Liver (tissue), 3 donors: Measurements from ENCODE around the gene ADPRS.

Source experiments
- FOXA1 ChIP-seq: IDR thresholded peaks from 2 replicates; pipeline ENCODE4 v1.6.1; 2016; ENCODE audit warnings: antibody characterized with exemption
- HNF4G ChIP-seq: IDR thresholded peaks from 2 replicates; pipeline ENCODE4 v1.6.1; 2016; ENCODE audit warnings: antibody characterized with exemption
- JUND ChIP-seq, 2 donors: IDR thresholded peaks; 2 replicates each; pipeline ENCODE4 v1.6.1; 2016; ENCODE audit warnings: antibody characterized with exemption in 2 of 2
- MAX ChIP-seq: IDR thresholded peaks from 2 replicates; pipeline ENCODE4 v1.6.1; 2016; ENCODE audit warnings: antibody characterized with exemption
- RAD21 ChIP-seq, 2 donors: IDR thresholded peaks; 2 replicates each; pipeline ENCODE4 v1.6.1; 2016; ENCODE audit warnings: antibody characterized with exemption in 2 of 2, mild to moderate bottlenecking in 2 of 2
- REST ChIP-seq: IDR thresholded peaks from 2 replicates; pipeline ENCODE4 v1.6.1; 2016; ENCODE audit warnings: antibody characterized with exemption, mild to moderate bottlenecking
- RXRA ChIP-seq, 2 donors: IDR thresholded peaks; 2 replicates each; pipeline ENCODE4 v1.6.1; 2017 to 2018; ENCODE audit warnings: antibody characterized with exemption in 2 of 2, mild to moderate bottlenecking in 1 of 2
- SP1 ChIP-seq: IDR thresholded peaks from 2 replicates; pipeline ENCODE4 v1.6.1; 2018; ENCODE audit warnings: antibody characterized with exemption, mild to moderate bottlenecking
- TAF1 ChIP-seq: conservative IDR thresholded peaks from 2 replicates; pipeline ENCODE4 v1.6.1; 2016; ENCODE audit warnings: antibody characterized with exemption, mild to moderate bottlenecking
- YY1 ChIP-seq: IDR thresholded peaks from 2 replicates; pipeline ENCODE4 v1.6.1; 2016; ENCODE audit warnings: antibody characterized with exemption, mild to moderate bottlenecking
- TF ChIP-seq, protein P1 (sequence below): fragments of 150-350 bp; IDR thresholded peaks from 2 replicates; pipeline ENCODE4 v1.5.1; 2017; ENCODE audit warnings: improper control_type of control experiment, low read depth, low read length; ENCODE audit not compliant: missing input control
- TF ChIP-seq, protein P2 (sequence below): IDR thresholded peaks from 2 replicates; pipeline ENCODE4 v1.6.1; 2016; ENCODE audit warnings: antibody characterized with exemption
- donor health status: healthy.
- donor health status: healthy.

DNA sequence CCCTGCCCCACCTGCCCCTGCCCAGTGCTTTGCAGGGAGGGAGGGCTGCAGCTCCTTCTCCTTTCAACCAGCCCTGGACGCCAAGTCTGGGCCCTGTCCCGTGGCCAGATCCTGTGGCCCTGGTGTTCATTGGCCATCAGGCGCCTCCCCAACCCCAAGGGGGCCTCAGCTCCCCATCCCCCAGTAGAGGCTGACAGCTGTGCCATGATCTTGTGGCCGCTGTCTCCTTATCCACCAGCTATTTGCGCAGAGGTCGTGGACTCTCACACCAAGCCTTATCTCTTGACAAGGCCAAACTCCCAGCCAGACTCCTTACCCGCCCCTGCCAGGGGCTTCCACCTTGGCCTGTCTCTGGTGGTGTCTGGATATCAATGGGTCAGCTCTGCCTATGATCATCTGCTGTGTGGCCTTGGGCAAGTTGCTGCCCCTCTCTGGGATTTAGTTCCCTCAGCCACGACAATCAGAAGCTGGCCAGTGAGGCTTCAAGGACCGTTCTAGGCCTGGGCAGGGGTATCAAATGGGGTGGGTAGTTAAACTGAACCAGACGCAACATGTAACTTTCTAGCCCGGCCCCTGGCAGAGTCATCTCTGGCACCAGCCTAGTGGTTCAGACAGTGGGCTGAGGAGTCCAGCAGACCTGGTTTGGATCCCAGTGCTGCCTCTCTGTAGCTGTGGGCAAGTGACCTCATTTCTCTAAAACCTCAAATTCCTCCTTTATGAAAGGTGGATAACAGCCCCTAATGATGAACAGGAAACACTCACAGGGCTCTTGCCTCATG lies 39.6 kb downstream of the ADPRS start:
- TF ChIP-seq, protein P1, sequence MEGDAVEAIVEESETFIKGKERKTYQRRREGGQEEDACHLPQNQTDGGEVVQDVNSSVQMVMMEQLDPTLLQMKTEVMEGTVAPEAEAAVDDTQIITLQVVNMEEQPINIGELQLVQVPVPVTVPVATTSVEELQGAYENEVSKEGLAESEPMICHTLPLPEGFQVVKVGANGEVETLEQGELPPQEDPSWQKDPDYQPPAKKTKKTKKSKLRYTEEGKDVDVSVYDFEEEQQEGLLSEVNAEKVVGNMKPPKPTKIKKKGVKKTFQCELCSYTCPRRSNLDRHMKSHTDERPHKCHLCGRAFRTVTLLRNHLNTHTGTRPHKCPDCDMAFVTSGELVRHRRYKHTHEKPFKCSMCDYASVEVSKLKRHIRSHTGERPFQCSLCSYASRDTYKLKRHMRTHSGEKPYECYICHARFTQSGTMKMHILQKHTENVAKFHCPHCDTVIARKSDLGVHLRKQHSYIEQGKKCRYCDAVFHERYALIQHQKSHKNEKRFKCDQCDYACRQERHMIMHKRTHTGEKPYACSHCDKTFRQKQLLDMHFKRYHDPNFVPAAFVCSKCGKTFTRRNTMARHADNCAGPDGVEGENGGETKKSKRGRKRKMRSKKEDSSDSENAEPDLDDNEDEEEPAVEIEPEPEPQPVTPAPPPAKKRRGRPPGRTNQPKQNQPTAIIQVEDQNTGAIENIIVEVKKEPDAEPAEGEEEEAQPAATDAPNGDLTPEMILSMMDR: no peak
- TF ChIP-seq REST (no peak), YY1 (no peak), RAD21 (IDR thresholded peaks at IDR 0.05) (no peak), MAX (no peak), HNF4G (no peak), SP1 (no peak), TAF1 (no peak), RXRA (IDR thresholded peaks at IDR 0.05) (no peak), JUND (IDR thresholded peaks at IDR 0.05) (no peak), FOXA1 (no peak)
- TF ChIP-seq, protein P2, sequence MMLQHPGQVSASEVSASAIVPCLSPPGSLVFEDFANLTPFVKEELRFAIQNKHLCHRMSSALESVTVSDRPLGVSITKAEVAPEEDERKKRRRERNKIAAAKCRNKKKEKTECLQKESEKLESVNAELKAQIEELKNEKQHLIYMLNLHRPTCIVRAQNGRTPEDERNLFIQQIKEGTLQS: no peak
